Measurements from ENCODE around the gene DHRS13.
"Not testable (repeated sequence)": the region's sequence is repeated elsewhere in the genome, so short reads cannot be mapped to it uniquely, and the experiment has no call there.

DHRS13 gene

DNA sequence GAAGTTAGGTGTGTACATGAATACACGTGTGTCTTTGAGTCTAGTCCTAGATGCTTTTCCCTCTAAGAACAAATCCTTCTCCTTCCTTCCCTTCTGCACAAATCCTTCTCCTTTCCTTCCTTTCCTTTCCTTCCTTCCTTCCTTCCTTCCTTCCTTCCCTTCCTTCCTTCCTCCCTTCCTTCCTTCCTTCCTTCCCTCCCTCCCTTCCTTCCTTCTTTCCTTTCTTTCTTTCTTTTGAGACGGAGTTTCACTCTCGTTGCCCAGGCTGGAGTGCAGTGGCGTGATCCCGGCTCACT, 615 bp upstream of the DHRS13 start:
- not testable (repeated sequence) for DNase-seq (ENCODE audit: low spot score)

DNA sequence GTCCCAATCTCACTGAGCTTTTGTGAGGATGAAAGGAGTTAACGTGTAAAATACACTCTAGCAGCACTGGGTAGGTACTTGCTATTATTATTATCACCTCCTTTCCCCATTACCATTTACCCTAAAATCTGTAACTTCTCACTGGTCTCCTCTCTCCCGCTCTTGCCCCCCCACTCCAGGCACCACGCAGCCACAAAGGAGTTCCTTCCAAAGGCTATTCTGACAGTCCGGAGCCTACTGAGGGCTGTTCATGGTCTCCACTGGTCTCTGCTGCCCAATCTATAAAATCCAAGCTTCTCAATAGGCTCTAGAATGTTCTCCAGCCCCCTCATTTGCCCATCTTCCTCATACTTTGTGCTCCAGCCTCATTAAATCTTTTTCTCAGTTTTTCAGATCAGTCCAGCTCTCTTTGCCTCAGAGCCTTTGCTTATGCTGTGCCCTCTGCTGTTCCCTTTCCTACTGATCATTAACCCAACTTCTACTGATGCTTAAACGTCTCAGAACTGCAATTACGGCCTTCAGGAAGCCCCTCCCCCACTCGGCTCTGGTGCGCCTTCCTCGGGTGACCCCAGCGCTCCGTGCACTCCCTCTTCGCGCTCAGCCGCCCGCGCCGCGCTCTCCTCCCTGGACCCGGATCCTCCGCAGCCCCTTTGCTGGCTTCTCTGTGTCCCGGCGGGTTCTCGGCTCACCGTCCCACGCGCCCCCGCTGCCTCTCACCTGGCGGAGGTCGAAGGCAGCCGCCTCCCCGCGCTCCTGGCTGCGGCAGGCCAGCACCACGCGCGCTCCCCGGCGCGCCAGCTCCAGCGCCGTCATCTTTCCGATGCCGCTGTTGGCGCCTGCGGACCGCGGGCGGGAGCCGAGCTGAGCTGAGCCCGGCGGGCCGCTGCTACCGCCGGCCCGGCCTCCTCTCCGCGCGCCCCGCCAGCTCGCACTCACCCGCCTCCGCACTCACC, 737 bp downstream of the DHRS13 start:
- DNase-seq (ENCODE audit: low spot score), result peak; percentile 53

DNA sequence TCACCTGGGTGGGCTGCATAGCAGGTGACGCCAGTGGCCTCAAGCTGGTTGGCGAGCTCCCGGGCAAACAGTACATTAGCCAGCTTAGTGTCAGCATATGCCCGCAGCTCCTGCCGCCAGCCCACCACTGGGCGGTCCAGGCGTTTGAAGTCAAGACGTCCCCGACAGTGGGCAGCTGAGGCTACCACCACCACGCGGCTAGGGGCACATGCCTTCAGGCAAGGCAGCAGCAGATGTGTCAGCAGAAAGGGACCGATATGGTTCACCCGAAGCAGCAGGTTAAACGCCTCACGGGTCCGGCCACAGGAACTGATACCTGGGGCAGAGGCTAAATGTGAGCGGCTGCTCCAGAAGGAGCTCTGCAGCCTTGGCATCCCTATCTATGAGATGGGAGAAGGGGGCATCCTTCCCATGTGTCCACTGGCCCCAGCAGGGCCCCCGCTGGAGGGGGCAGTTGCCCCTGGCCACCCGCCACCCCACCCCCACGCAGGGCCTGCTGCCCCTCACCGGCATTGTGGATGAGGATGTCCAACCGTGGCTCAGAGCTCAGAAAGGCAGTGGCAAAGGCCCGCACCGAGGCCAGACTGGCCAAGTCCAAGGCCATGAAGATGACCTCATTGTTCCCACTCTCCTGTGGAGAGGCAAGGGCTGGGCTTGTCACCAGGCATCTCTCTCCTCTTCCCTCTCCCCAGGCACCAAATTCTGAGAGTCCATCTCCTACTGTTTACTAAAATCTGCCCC, 1.7 kb downstream of the DHRS13 start:
- DNase-seq (ENCODE audit: low spot score), result no peak

DNA sequence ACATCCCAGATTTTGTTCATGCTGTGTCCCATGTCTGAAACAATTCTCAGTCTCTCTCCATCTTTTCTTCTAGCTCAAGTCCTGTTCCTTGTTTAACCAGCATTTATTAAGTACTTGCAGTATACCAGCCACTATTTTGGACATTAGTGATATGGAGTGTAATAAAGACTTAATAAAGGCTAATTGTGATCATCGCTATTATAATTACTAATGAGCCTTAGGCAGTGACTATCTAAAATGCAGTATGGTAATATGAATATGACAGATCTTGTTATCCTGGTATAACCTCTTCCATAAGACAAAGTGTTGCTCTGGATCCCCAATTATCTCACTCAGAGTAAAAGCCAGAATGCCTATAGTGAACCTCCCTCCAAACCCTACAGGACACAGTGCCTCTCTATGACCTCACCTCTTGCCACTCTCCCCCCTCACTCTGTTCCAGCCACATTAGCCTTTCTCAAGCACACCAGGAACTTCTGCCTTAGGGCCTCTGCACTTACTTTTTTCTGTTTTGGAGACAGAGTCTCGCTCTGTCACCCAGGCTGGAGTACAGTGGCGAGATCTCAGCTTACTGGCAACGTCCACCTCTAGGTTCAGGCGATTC, 3.6 kb downstream of the DHRS13 start:
- peak; percentile 39 for DNase-seq (ENCODE audit: low spot score)

DNA sequence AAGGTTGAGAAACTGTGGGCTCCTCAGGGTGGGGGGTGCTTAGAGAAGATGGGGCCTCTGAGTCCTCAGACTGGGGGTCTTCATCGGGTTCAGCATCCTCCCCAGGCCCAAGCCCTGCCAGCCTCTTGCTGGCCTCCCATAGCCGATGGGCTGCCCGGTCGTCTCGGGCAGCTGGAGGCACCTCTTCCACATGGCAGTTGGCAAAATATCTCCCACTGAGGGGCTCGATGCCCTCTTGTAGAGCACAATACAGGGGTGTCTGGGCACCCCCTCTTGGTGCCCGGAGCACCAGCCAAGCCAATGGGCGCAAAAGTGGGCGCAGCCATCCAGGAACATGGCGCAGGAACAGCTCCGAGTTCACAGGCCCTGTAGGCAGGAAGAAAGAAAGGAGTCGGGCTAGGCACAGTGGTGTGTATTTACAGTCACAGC, 4.3 kb downstream of the DHRS13 start:
- no peak for DNase-seq (ENCODE audit: low spot score)

DNA sequence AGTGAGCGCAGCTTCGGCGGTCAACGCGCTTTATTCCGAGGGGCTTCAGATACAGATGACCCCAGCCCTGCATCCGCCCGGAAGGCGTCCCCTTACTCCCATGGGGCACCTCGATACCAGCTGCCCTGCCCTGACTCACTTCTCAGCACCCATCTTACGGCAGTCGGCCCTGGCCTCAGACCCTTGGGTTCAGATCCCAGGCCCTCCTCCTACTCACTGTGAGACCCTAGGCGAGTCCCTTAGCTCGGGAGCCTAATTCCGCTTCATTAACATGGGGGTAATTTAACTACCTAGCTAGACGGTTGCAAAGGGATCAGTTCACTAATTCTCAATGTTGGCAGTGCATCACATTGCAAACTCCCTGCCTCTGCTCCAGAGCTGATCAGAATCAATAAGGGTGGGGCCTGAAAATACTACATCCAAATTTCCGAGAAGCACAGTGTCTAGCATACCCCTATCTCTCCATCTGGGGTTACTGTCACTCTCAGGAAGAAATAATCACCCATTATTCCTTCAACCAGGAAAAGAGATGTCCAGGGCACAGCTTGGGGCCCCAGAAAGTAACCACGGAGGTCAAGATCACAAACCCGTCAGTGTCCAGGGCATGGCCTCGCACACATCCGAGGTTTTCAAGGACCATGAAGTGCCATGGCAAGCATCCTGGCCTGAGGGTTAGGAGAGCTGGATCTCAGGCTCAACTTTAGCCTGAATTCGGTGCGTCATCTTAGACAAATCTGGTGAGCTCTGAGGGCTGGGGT, 4.9 kb downstream of the DHRS13 start:
- peak; percentile 50 for DNase-seq (ENCODE audit: low spot score)

DNA sequence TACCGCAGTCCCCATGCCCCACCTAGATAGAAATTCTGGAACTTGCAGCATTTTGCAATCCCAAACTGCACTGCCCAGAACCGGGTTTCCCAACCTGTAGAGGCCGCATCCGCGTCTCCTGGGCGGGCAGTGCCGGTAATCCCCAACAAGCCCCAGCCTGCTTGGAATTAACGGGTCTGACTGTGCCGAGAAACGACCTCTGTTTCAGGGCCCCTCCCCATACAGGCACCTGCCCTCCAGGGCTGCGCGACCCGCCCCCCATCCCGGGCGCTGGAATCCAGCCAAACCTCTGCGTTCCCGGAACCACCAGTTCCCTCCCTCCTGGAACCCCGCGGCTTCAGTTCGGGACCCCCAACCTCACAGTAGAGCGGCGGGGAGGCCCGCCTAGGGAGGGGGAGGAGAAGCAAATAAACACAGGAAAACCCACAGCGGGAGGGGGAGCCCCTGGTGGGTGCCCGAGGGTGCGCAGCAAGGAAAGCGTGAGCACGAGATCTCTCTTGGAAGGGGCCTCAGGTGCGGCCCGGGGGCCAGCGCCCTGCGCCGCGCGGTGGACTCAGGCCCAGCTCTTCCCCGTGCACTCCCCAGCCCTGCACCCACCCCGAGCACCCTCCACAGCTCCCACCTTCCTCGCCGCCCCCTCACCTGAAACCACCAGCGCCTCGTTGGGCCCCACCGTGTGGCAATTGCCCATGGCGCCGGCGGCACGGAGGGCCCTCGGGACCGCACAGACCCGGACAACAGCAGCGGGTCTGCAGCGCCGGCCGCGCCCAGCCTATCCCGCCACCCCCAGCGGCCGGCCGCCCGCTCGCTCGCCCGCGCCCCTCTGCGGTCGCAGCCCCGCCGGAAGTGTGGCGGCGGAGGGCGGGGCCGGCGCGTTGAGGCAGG, 5.8 kb downstream of the DHRS13 start, which contains the start of gene FLOT2:
TSS of gene FLOT2 (minus strand) at position 850 of the 885 bp plus-strand sequence. CDS start at position 691, 159 bp downstream.
- DNase-seq (ENCODE audit: low spot score), result peak; percentile 56

DNA sequence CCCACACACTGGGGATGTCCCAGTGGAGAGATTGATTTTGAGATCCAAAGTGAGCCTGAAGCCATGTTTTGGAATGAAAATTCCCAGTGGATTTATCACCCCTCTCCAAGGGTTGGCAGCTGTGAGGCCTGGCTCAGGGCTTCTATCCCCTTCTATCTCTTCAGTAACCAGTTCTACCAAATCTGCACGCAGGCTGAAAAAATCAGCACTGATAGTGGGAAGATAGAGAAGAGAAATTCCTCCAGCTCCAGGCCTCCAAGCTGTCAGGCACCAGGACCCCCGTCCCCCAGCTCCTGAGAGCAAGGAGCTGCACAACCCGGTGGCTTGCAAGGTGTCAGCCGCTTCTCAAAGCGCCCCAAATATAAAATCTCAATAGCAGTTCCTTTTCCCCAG, 6.4 kb downstream of the DHRS13 start:
- no peak for DNase-seq (ENCODE audit: low spot score)

DNA sequence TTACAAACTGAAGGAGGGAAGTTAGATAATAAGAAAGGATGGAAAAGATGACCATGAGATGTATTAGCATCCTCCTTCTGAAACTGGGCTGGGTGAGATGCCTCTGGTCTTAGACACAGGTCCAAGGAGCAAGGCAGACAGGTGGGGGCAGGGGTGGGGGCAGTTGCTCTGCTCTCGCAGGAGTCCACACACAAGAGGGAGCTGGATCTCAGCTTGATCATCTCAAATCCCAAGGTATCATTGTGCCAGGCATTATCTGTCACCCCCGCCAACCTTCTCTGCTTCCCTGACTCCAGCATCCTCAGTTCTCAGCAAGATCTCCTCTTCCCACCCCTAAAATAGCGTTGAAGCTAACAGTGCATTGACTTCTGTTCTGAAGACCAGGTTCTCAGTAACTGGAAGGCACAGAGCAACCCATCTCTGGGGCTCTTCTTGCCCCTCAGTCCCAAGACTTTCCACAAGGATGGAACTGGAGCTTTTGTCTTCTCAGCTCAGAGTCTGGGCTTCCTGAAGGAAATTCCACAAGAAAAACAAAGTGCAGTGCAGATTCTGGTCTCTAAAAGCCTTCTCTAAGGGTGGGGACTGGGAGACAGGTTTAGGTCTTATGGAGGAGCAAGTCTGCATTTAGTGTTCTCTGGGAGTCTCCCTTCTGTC, 7.0 kb downstream of the DHRS13 start:
- peak; percentile 36 for DNase-seq (ENCODE audit: low spot score)

DNA sequence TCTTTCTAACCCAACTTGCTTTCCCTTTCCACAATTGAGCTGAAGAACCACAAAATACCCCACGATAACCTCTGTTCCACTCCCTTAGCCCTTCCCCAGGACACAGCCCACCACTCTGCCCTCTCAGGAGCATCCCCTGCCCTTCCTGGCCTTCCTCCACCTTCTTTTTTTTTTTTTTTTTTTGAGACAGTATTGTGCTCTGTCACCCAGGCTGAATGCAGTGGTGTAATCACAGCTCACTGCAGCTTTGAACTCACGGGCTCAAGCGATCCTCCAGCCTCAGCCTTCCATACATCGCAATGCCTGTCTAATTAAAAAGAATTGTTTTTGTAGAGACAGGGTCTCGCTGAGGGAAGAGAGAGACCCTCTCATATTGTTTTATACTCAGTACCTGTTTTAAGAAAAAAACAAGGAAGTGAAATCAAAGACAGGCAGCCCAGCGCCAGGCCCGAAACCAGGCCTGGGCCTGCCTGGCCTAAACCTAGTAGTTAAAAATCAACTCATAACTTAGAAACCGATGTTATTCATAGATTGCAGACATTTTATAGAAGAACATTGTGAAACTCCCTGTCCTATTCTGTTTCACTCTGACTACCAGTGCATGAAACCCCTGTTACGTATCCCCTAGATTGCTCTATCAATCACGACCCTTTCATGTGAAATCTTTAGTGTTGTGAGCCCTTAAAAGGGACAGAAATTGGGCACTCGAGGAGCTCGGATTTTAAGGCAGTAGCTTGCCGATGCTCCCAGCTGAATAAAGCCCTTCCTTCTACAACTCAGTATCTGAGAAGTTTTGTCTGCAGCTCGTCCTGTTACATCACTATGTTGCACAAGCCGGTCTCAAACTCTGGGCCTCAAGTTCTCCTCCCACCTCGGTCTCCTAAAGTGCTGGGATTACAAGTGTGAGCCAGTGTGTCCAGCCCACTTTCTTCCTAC, 9.4 kb downstream of the DHRS13 start:
- DNase-seq (ENCODE audit: low spot score), result not testable (repeated sequence)

DNA sequence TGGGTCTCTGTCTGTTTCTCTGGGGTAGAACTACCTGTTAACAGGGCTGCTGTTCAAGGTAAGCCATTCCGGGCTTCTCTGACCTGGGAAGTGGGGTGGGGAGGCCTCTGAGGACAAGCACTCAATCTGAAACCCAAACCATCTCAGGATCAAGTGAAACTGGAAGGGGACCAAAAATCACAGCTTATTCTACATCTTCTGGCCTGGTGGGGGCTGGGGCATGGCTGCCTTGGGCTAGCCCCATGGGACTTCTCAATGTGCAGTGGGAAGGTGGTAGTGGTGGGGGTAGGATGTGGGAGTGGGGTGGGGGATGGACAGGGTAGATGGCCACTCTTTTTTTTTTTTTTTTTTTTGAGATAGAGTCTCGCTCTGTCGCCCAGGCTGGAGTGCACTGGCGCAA, 10.9 kb downstream of the DHRS13 start:
- DNase-seq (ENCODE audit: low spot score), result no peak

DNA sequence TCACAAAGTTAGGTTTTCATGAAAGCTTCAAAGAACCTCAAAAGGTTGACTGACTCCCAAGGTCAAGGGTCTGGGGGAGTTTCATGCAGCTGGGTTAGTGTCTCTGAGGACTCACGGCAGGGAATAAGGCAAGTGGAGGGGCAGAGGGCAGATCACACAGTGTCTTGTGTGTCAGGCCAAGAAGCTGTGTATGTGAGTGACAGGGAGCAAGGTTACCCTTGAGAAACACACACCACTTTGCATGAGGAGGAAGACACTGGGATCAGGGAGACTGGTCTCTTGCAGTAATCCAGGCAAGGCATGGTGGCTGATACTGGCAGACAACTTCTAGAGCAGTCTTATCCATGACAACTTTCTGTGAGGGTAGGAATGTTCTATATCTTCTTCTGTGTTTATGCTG, 11.7 kb downstream of the DHRS13 start:
- DNase-seq (ENCODE audit: low spot score), result no peak

DNA sequence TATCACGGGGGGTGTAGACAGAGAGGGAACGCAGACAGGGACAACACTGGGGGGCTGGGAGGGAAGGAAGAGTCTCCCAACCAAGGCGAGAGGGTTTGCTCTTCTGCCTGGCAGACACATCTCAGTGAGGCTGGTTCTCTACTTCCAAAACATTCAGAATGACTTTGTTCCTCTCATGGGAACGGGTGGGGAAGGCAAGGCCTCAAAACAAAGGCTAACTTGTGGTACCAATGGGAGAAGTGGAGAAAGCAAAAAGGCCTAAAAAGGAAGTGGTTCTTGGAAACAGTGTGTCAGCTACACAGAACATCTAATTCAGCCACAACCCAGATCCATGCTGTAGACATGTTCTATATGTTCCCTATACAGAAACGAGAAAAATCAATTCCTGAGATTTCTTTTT, 12.9 kb downstream of the DHRS13 start:
- DNase-seq (ENCODE audit: low spot score), result no peak

DNA sequence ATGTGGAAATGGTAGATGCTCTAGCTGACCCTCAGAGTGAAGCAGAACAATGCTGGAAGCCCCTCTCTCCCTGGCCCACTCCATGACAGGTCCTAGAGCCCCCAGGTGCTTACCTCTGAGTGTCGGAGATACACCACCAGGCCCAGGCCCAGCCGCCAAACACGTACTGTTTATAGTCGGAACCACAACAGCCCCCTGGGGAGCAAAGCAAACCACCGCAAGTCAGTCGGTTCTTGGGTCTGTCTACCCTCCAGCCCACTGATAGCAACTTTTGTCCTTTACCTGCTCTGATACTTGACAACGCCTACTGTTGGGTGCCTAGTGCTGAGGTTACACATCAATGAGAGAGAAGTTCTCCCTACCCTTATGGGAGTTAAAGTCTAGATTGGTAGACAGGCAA, 14.0 kb downstream of the DHRS13 start:
- no peak for DNase-seq (ENCODE audit: low spot score)

DNA sequence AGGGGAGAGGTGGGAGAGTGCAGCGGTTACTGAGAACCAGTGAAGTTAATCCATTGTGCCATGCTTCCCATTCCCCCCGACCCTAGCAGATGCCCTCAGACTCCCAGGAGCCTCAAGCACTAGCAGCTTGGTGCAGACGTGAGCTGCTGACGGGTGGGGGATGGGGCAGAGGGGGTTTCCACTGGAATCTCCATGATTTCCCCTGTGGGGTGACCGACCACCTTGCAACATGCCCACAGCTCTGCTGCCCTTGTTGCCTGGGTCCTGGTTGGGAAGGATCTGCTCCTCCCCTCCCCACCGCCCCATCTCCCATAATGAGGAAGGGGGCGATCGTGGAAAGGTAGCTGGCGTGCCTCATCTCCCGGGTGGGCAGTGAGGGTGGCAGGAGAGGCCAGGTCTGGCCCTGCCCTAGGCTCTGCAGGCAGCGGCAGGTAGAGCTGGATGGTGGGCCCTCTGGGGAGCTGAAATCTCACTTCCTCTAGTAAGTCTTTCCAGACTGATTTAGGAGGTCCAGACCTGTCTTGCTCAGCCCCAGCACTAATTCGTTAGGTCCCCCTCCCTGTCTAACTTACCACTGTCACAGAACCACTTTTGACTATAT, 14.9 kb downstream of the DHRS13 start:
- DNase-seq (ENCODE audit: low spot score), result no peak

DNA sequence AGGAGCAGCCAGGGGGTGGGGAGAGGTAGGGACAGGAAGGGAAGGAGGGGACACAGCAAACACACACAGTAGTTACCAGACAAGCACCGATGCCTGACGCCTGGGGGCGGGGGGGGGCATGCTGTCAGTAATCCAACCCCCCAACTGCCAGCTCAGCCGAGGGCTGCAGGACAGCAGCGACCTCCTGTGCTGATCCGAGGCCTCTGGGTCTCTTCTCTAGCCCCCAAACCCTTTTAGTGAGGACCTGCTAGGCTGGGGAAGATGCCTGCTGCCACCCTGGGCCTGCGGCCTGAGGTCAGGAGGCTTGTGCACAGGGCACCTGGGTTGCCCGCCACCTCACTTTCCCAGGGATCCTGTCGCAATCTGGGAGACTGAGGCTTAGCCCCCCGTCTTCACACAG, 16.9 kb downstream of the DHRS13 start:
- DNase-seq (ENCODE audit: low spot score), result no peak

DNA sequence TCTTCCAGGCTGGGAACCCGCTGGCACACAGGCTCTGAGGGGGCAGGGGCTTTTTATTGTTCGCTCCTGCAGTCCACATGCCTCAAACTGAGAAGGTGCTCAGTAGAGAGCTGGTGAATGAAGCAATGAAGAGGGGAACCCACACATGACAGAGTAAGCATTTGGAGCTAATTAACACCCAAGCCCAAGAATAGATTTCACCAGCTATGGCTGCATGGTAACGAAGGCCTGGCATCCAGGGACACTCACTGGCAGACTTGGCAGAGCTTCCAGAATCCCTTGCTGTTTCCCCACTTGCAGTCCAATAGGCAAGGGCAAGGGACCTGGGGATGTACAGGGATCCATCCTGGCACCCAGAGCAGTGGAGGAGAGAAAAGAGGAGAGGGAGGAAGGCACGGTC, 17.5 kb downstream of the DHRS13 start:
- no peak for DNase-seq (ENCODE audit: low spot score)

DNA sequence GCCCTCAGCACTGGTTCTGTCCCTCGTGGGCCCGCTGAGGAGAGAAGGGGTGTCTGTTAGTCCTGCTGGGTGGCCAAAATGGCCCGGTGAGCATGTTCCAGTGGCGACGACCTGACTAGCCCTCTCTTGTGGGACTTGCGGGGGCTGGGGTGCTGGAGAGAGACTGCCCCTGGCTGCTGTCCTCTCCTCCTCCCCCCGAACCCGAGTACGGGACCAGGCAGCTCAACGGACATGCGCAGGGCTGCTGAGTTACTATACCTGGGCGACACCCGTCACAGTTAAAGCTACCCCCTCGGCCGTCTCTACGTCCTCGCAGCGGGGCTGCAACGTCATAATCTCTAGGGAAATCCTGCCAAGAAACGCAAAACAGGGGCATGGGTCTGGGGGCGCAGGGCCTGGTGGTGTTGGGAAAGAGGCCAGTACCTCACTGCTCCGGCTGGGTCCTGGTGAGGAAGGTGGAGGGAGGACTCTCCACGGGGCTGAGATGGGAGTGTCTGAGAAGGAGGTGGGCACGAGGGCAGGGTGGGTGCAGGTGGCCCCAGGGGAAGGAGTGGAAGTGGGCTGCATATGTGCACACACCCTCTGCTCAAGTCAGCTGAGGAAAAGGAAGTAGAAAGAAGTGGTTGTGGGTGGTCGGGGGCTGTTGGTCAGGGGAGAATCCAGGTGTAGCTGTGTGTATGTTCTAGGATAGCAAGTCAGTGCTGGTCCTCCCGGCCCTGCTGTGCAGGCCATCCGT, 18.7 kb downstream of the DHRS13 start:
- no peak for DNase-seq (ENCODE audit: low spot score)

Measured in hematopoietic multipotent progenitor cell treated with erythropoietin and hydrocortisone succinate and interleukin-3 and kit ligand, for 17 days (in vitro differentiated cells).